Peyer's patch (tissue), 4 donors: ENCODE results near the gene AJAP1. TPM values are rescaled to one million over a fixed set of nuclear protein-coding genes. Genes with fewer than 3 reads are reported as not detected.
A peak's percentile ranks its signal among the peaks of the same experiment; 100 is the strongest.

Experiments
- DNase-seq, 3 donors: peaks; one replicate each; pipeline ENCODE4 v3.0.0-alpha.2; 2017 to 2019
- H3K27ac ChIP-seq, 4 donors: fragments of 200-600 bp; sonication (generic); one replicate each; pipeline ENCODE4 v1.5.1; 2016 to 2019
- H3K27me3 ChIP-seq, 2 donors: fragments of 200-600 bp; sonication (generic); one replicate each; pipeline ENCODE4 v1.5.1; 2019
- H3K36me3 ChIP-seq, 3 donors: fragments of 200-600 bp; sonication (generic); one replicate each; pipeline ENCODE4 v1.5.1; 2016 to 2019
- H3K4me1 ChIP-seq, 4 donors: fragments of 200-600 bp; sonication (generic); one replicate each; pipeline ENCODE4 v1.5.1; 2016 to 2019
- H3K4me3 ChIP-seq, 4 donors: fragments of 200-600 bp; sonication (generic); 1 replicate in 3 of 4; 2 replicates in 1 of 4; pipeline ENCODE4 v1.5.1; 2016 to 2019; ENCODE audit warnings: mild to moderate bottlenecking in 1 of 4
- H3K9me3 ChIP-seq, 4 donors: fragments of 200-600 bp; sonication (generic); one replicate each; pipeline ENCODE4 v1.5.1; 2016 to 2019; ENCODE audit warnings: mild to moderate bottlenecking in 1 of 4
- CTCF ChIP-seq, 6 experiments: fragments of 450-650 bp in 4 of 6; fragments of 200-600 bp in 2 of 6; sonication (generic) in 1 of 6; IDR thresholded peaks; one replicate each; pipeline ENCODE4 v1.5.1; 2017 to 2019; ENCODE audit warnings: antibody characterized with exemption in 6 of 6, mild to moderate bottlenecking in 3 of 6, moderate library complexity in 1 of 6
- POLR2A ChIP-seq, 2 donors: fragments of 450-650 bp; IDR thresholded peaks; one replicate each; pipeline ENCODE4 v1.5.1; 2017; ENCODE audit warnings: antibody characterized with exemption in 2 of 2, mild to moderate bottlenecking in 2 of 2, moderate library complexity in 2 of 2
- total RNA-seq, 4 donors: library from RNA; depleted of rRNA; stranded (reverse); fragments of >200 nt; gene quantifications; one replicate each; pipeline ENCODE4 v1.1.0, GENCODE V29; 2016

The AJAP1 gene
- total RNA-seq, 4 donors from 2014 or later = 0.09 to 0.35 (median 0.13) TPM; not detected in 1

- no peak for DNase-seq
- Histone ChIP-seq H3K36me3 (no peaks in the 10 kb centered on the region), H3K27ac (no peak overlapping the region), H3K4me3 (no peak overlapping the region), H3K27me3 (no peaks in the 10 kb centered on the region), H3K4me1 (no peaks in the 10 kb centered on the region), H3K9me3 (no peaks in the 10 kb centered on the region)
- TF ChIP-seq CTCF (IDR thresholded peaks at IDR 0.05) (no peak), POLR2A (IDR thresholded peaks at IDR 0.05) (no peak)
Measured at GRCh38 chr1:4775506-4775905, 121.1 kb downstream of the AJAP1 start.

GRCh38 chr1:4778056-4778455 lies 123.6 kb downstream of the AJAP1 start:
- no peak overlapping the region for H3K4me3 ChIP-seq
- H3K36me3 ChIP-seq = no peaks in the 10 kb centered on the region
- no peaks in the 10 kb centered on the region for H3K9me3 ChIP-seq
- H3K4me1 ChIP-seq = no peaks in the 10 kb centered on the region
- no peak overlapping the region for H3K27ac ChIP-seq
- no peak for DNase-seq
- H3K27me3 ChIP-seq = no peaks in the 10 kb centered on the region
- peak in 2 of 6 experiments; percentile 5 to 17 for TF ChIP-seq CTCF (IDR thresholded peaks at IDR 0.05)
- TF ChIP-seq POLR2A (IDR thresholded peaks at IDR 0.05) = no peak

GRCh38 chr1:4781646-4782045 lies 127.2 kb downstream of the AJAP1 start:
- no peak for DNase-seq
- H3K9me3 ChIP-seq = no peaks in the 10 kb centered on the region
- H3K27ac ChIP-seq = no peak overlapping the region
- H3K27me3 ChIP-seq = no peaks in the 10 kb centered on the region
- no peak overlapping the region for H3K4me3 ChIP-seq
- no peaks in the 10 kb centered on the region for H3K4me1 ChIP-seq
- no peaks in the 10 kb centered on the region for H3K36me3 ChIP-seq
- no peak for TF ChIP-seq CTCF (IDR thresholded peaks at IDR 0.05)
- TF ChIP-seq POLR2A (IDR thresholded peaks at IDR 0.05) = no peak

GRCh38 chr1:4784761-4785160 lies 130.4 kb downstream of the AJAP1 start:
- no peaks in the 10 kb centered on the region for H3K9me3 ChIP-seq
- H3K4me3 ChIP-seq = no peak overlapping the region
- TF ChIP-seq POLR2A (IDR thresholded peaks at IDR 0.05) (no peak), CTCF (IDR thresholded peaks at IDR 0.05) (no peak)

GRCh38 chr1:4786055-4786454 lies 131.6 kb downstream of the AJAP1 start:
- TF ChIP-seq POLR2A (IDR thresholded peaks at IDR 0.05) = no peak
- TF ChIP-seq CTCF (IDR thresholded peaks at IDR 0.05) = no peak
- H3K27ac ChIP-seq = no peak overlapping the region
- H3K4me3 ChIP-seq = no peak overlapping the region
- no peaks in the 10 kb centered on the region for H3K4me1 ChIP-seq
- H3K9me3 ChIP-seq = no peaks in the 10 kb centered on the region
- DNase-seq = no peak
- no peaks in the 10 kb centered on the region for H3K36me3 ChIP-seq
- no peaks in the 10 kb centered on the region for H3K27me3 ChIP-seq

More at GRCh38 chr1:4784761-4785160, 130.4 kb downstream of the AJAP1 start:
- no peaks in the 10 kb centered on the region for H3K36me3 ChIP-seq
- no peak for DNase-seq
- H3K27ac ChIP-seq = no peak overlapping the region
- no peaks in the 10 kb centered on the region for H3K27me3 ChIP-seq
- H3K4me1 ChIP-seq = no peaks in the 10 kb centered on the region

- Histone ChIP-seq H3K27ac (no peak overlapping the region), H3K27me3 (no peaks in the 10 kb centered on the region), H3K36me3 (no peaks in the 10 kb centered on the region), H3K4me3 (no peak overlapping the region), H3K9me3 (no peaks in the 10 kb centered on the region), H3K4me1 (no peaks in the 10 kb centered on the region)
- DNase-seq = no peak
- TF ChIP-seq POLR2A (IDR thresholded peaks at IDR 0.05) = no peak
- no peak for TF ChIP-seq CTCF (IDR thresholded peaks at IDR 0.05)
Measured at GRCh38 chr1:4787551-4787950, 133.1 kb downstream of the AJAP1 start.
